Measurements from ENCODE around the gene TFAP2A.

TFAP2A gene

GRCh38 chr6:10425975-10426780 is 11.3 kb upstream of the TFAP2A start:
- DNase-seq = no peak

- DNase-seq = no peak
These were observed 10.5 kb upstream of the TFAP2A start for GRCh38 chr6:10425176-10425974.

GRCh38 chr6:10424040-10424439 is 9.2 kb upstream of the TFAP2A start:
- no peak for DNase-seq

GRCh38 chr6:10422737-10423034 is 7.8 kb upstream of the TFAP2A start:
- DNase-seq = no peak

- no peak for DNase-seq
These were observed 7.3 kb upstream of the TFAP2A start for GRCh38 chr6:10421921-10422736.

GRCh38 chr6:10421158-10421920 is 6.5 kb upstream of the TFAP2A start:
- DNase-seq = no peak

GRCh38 chr6:10420546-10421157 is 5.8 kb upstream of the TFAP2A start:
- DNase-seq = no peak

- DNase-seq = no peak
These were observed 5.1 kb upstream of the TFAP2A start for GRCh38 chr6:10419749-10420545.

- DNase-seq = no peak
These were observed 4.2 kb upstream of the TFAP2A start for GRCh38 chr6:10418862-10419748.

- no peak for DNase-seq
These were observed 3.5 kb upstream of the TFAP2A start for GRCh38 chr6:10418361-10418861.

- no peak for DNase-seq
These were observed 2.8 kb upstream of the TFAP2A start for GRCh38 chr6:10417681-10418104.

GRCh38 chr6:10416863-10417641 is 2.2 kb upstream of the TFAP2A start:
- no peak for DNase-seq

GRCh38 chr6:10416516-10416862 is 1.6 kb upstream of the TFAP2A start:
- DNase-seq = no peak

- DNase-seq = no peak
These were observed 975 bp upstream of the TFAP2A start for GRCh38 chr6:10415617-10416480.

GRCh38 chr6:10413850-10414738 is 780 bp downstream of the TFAP2A start:
- DNase-seq = no peak

- DNase-seq = no peak
These were observed 1.5 kb downstream of the TFAP2A start for GRCh38 chr6:10413262-10413849.
